HG03565 (cell line): ENCODE measurements around the gene UPK1A.
"Not testable (repeated sequence)": the region's sequence is repeated elsewhere in the genome, so short reads cannot be mapped to it uniquely, and the experiment has no call there.

ENCODE experiments used
- ATAC-seq: cut with Tn5 transposase; IDR thresholded peaks from one replicate; pipeline ENCODE4 v1.9.1; 2021; ENCODE audit warnings: mild to moderate bottlenecking, moderate library complexity; ENCODE audit not compliant: unreplicated experiment

UPK1A gene

GRCh38 chr19:35716801-35717664 is 50.7 kb downstream of the UPK1A start:
- ATAC-seq: peak; percentile 49

GRCh38 chr19:35717665-35718344 is 51.5 kb downstream of the UPK1A start, which contains the start of gene KMT2B:
KMT2B (plus strand) TSS chr19:35718003; CDS start chr19:35718019, 16 bp downstream.
- ATAC-seq: no peak

GRCh38 chr19:35718345-35719041 is 52.2 kb downstream of the UPK1A start:
- no peak for ATAC-seq

GRCh38 chr19:35719402-35720162 is 53.3 kb downstream of the UPK1A start:
- ATAC-seq: no peak

GRCh38 chr19:35720163-35720524 is 53.8 kb downstream of the UPK1A start:
- ATAC-seq: no peak

- no peak for ATAC-seq
Observed at GRCh38 chr19:35720648-35721047, 54.3 kb downstream of the UPK1A start.

GRCh38 chr19:35721374-35721773 is 55.1 kb downstream of the UPK1A start:
- ATAC-seq: no peak

- ATAC-seq: no peak
Observed at GRCh38 chr19:35722461-35722860, 56.1 kb downstream of the UPK1A start.

- no peak for ATAC-seq
Observed at GRCh38 chr19:35722897-35723296, 56.6 kb downstream of the UPK1A start.

GRCh38 chr19:35723671-35724070 is 57.4 kb downstream of the UPK1A start:
- no peak for ATAC-seq

- not testable (repeated sequence) for ATAC-seq
Observed at GRCh38 chr19:35724132-35724531, 57.8 kb downstream of the UPK1A start.

- ATAC-seq: no peak
Observed at GRCh38 chr19:35724560-35724959, 58.2 kb downstream of the UPK1A start.

GRCh38 chr19:35725216-35725861 is 59.0 kb downstream of the UPK1A start:
- ATAC-seq: no peak

- no peak for ATAC-seq
Observed at GRCh38 chr19:35727053-35727955, 61.0 kb downstream of the UPK1A start.
